ENCODE measurements around the gene P4HB. TPM values are rescaled to one million over a fixed set of nuclear protein-coding genes. Genes with fewer than 3 reads are reported as not detected.
A peak's percentile ranks its signal among the peaks of the same experiment; 100 is the strongest.

P4HB gene
- polyA plus RNA-seq, 1 donor = 366 TPM

GRCh38 chr17:81868674-81869220 lies 8.4 kb upstream of the P4HB start:
- no peak for DNase-seq

- DNase-seq = no peak
These were observed 7.8 kb upstream of the P4HB start for GRCh38 chr17:81867991-81868673.

GRCh38 chr17:81867170-81867990 lies 7.0 kb upstream of the P4HB start:
- DNase-seq = no peak

GRCh38 chr17:81866440-81867169 lies 6.3 kb upstream of the P4HB start:
- DNase-seq = no peak

DNA sequence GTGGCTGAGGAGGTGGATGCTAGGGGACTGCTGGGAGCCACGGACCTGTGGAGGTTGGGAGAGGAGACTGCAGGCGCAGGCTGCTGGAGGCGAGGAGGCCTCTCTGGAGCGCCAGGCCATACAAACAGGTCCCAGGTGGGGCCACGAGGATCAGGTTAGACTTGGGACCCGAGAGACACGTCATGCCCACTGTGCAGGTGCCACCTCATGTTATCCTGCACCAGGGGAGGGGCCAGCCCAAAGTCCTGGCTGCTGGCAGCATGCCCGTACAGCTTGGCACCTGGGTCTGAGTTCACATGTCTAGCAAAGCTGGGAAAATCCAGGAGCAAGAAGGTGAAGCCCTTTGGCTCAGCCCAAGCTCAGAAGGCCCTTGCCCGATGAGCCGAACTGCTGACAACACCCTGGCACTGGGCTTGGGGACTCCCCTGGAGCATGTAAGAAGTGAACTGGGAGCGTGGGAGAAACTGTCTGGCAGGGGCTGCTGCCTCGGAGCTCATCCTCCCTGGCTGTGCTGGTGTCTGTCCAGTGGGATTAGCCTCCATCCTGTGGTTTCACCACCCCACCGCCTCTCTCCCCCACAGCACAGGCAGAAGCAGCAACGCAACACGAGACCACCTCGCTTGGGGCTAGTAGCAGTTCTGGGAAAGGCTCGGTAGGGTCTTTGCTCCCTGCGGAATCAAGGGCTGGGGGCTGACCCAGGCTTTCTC lies 5.6 kb upstream of the P4HB start:
- no peak for DNase-seq

- DNase-seq = no peak
These were observed 5.0 kb upstream of the P4HB start for GRCh38 chr17:81865358-81865732.

- no peak for DNase-seq
These were observed 3.8 kb upstream of the P4HB start for GRCh38 chr17:81863833-81864768.

DNA sequence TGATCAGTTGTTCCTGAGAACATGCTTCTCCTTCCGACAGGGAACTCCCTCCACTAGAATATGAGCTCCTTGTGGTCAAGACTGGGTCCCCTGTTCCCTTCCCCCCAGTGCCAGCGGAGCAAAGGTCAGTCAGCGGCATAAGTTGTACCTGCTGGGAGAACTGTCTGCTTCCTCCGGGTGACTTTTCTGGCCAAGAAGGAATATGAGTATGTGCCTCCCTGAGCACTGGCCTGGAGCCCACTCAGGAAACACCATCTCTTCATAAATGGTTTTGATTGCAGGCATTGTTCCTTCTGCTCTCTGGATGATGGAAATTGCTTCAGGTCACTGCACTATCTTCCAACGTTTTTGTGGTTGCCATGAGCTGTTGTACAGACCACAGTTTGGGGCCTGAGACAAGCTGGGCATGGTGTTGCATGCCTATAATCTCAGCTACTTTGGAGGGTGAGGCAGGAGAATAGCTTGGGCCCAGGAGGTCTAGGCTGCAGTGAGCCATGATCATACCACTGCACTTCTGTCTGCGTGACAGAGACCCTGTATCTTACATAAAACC lies 2.9 kb upstream of the P4HB start:
- DNase-seq = no peak

DNA sequence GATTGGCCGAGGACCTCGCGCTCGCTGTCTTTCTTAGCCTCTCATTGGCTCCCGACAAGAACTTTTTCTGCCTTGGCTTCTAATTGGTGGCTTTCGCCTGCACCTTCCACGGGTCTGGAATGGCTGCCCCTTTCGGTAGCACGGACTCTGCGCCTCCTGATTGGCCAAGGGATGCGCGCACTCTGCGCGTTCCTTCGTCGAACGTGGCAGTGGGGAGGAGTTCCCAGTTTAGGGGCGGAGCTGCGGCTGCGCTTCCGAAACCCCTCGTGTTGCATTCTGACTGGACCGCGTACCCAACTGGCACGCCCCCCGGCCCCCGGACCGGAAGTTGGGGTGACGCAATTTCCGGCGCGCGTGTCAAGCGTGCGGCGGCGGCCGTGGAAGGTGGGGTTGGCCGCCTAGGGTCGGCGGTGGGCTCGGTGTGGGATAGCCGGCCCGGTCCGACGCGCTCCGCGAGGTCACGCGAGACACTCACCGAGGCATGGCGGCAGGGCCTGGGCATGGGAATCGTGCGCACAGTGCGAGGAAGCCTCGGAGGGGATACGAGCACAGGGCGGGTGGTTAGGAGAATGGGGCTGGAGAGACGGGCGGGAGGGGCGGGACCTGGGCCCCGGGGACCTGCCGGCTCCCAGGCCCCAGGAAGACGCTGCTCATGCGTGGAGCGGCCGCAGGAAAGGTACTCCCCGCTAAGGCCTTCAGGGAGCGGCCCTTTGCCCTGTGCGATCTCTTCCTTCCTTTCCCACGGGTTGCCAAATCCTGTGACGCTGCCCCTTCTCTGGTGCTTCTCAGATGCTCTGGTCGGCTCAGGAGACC lies 627 bp upstream of the P4HB start:
- peak; percentile 100 for DNase-seq

DNA sequence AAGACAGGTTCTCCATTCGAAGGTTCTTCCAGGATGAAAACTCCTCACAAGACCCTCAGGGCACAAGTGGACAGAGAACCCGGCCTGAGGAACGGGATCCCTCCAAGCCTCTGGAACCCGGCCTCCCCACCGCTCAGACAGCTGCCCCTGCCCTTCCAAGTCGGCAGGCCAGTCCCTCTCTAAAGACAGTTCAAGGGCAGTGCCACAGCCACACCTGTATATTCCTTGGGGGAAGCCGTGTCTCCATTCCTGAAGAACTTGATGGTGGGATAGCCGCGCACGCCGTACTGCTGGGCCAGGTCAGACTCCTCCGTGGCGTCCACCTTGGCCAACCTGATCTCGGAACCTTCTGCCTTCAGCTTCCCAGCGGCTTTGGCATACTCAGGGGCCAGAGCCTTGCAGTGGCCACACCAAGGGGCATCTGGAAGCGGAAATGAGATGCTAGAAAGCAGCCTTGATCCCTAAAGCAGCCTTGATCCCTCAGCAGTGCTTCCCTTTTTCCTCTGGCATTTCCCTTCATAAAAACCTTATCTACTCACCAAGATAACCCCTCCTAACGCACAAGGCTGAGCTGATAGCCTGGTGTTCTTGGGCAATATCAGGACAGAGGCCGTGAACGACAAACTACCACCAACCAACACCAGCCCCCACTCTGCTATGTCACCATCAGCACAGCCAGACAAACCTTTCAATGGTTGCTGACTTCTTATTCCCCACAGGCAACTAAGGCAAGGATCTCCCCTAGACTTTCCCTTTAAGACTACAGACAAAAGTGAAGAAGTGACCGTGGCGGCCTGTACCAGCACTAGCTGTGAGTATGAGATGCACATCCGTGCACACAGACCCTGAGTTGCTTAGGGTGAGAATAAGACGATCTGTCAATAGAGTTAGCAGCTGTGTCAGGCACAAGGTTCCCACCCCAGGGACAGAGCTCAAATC lies 1.1 kb downstream of the P4HB start:
- no peak for DNase-seq

DNA sequence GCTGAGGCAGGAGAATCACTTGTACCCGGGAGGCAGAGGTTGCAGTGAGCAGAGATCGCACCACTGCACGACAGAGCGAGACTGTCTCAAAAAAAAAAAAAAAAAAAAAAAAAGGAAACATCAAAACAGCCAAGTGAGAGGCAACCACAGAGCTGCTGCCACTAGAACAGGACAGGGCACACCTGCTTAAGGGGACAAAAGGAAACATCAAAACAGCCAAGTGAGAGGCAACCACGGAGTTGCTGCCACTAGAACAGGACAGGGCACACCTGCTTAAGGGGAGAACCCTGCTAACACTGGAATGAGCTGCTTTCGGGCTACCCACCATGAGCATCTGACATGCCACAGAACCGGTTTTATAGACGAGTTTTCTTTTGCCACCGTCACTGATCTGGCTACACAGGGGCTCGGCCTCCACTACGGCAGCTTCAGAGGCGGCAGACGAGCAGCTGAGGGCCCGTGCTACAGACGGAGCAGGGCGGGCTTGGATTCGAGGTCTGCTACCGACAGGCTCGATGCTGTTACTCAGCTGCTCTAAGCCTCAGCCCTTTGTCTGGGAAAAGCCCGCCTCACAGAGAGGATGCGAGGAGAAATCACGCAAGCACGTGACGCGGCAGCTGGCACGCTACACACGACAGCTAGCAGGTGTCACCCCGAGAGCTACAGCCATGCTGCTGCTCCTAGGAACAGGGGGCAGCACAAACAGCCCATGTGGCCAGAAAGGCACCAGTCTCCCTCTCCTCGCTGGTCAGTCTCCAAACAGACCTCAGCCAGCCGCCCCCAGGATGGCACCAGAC lies 2.0 kb downstream of the P4HB start:
- no peak for DNase-seq

- no peak for DNase-seq
These were observed 5.2 kb downstream of the P4HB start for GRCh38 chr17:81854974-81855774.

- DNase-seq = no peak
These were observed 8.1 kb downstream of the P4HB start for GRCh38 chr17:81852237-81852636.

DNA sequence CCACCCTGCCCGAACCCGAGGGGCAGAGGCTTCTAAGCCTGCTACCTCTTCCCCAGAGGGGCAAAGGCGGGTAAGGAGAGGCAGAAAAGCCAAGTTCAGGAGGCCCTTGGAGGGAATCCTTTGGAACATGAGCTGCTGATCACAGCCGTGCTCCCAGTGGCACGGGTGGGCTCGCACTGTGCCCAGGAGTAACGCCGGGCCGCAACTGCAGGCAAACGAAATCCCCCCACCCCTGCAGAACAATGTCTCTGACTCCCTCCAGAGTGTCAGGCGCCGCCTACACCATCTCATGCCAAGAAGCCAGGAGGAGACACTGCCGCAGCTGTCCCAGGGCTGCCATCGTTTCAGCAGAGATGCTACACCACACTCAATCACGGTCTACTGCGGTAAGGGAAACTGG lies 8.9 kb downstream of the P4HB start:
- no peak for DNase-seq

DNA sequence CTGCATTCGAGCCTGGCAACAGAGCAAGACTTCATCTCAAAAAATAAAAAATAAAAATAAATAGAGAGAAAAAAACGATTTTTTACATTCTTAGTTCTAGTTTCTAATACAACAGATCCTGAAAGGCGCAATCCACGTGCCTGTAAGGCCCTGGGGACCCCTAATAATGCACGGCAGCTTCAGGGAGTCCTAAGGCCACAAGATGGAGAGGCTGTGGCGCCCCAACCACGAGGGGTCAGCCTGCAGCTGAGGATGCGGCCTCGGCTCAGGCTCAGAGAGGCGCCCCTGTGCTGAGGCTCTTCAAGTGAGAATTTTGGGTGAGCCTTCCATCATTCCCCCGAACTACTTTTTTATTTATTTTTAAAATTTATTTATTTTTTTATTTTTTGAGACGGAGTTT lies 10.9 kb downstream of the P4HB start:
- DNase-seq = no peak

DNA sequence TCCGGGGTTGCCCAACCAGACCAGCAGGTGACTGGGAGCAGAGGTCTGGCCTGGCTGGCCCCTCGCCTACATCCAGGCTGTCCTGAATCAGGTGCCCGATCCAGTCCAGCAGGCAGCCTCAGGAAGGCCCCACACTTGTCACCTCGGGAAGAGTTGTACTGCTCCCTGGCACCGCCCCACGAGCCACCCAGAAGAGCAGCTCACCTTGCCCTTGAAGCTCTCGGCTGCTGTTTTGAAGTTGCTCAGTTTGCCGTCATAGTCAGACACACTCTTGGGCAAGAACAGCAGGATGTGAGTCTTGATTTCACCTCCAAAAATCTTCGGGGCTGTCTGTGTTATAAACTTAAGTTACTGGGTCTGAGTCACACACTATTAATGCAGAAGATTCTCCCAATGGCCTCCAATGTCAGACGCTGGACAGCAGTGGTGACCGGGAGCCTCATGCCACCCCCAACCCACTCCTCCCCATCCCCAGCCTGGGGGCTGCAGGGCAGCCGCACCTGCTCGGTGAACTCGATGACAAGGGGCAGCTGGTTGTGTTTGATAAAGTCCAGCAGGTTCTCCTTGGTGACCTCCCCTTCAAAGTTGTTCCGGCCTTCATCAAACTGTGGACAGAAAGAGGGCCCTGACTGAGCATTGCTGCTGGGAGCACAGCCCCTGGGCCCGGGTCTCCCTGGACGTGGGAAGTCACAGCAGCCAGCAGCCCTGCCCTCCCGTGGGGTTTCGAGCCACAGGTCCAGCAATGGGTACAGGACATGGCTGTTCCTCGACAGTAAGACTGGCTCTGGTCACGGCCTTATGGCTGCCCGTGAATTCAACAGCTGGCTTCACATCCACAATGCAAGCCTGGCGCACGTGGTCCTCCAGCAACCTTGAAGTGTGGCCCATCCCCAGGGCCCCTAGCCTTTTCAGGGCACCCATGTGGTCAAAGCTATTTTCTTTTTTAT lies 13.3 kb downstream of the P4HB start:
- DNase-seq = no peak

All from hindlimb muscle (tissue), 1 donor.